B cell (primary cell): ENCODE results near the gene KCNF1.
"Not testable (repeated sequence)": the region's sequence is repeated elsewhere in the genome, so short reads cannot be mapped to it uniquely, and the experiment has no call there.

Experiments
- CTCF ChIP-seq: fragments of 200-600 bp; IDR thresholded peaks from one replicate; pipeline ENCODE4 v1.8.0; 2022; ENCODE audit warnings: antibody characterized with exemption, mild to moderate bottlenecking
- EZH2 ChIP-seq: IDR thresholded peaks from 2 replicates; pipeline ENCODE4 v1.6.1; 2012; ENCODE audit warnings: borderline replicate concordance, low read depth, mild to moderate bottlenecking, moderate library complexity, low read length; ENCODE audit not compliant: insufficient read depth, poor library complexity, severe bottlenecking

- TF ChIP-seq CTCF, EZH2: not testable (repeated sequence)
Measured at GRCh38 chr2:10958452-10958851, 46.7 kb downstream of the KCNF1 start.
